CD4-positive, alpha-beta T cell (primary cell): ENCODE results near the gene ICE2. TPM values are rescaled to one million over a fixed set of nuclear protein-coding genes. Genes with fewer than 3 reads are reported as not detected.
A peak's percentile ranks its signal among the peaks of the same experiment; 100 is the strongest.

Experiments used
- ATAC-seq: fragments of 200-7000 bp; cut with Tn5 transposase; one replicate; pipeline ENCODE4 v1.10.0; 2022; ENCODE audit warnings: mild to moderate bottlenecking; ENCODE audit not compliant: poor library complexity
- CTCF ChIA-PET: fragments of 350-600 bp; sonication (Branson Sonifier 250); formaldehyde crosslinking; loops from one replicate; lab custom pipeline; 2021; ENCODE audit warnings: antibody characterized with exemption, inconsistent platforms; lab: Charles Lee
- POLR2A ChIA-PET: fragments of 350-600 bp; sonication (Branson Sonifier 250); formaldehyde crosslinking; loops from one replicate; lab custom pipeline; 2021; ENCODE audit warnings: antibody characterized with exemption, inconsistent platforms; lab: Charles Lee
- DNase-seq, 14 experiments: peaks; one replicate each; pipeline ENCODE4 v3.0.0-alpha.2; 2013 to 2020; ENCODE audit warnings: mixed read lengths in 2 of 14
- H3K27ac ChIP-seq, 2 donors: one replicate each; pipeline versions ENCODE4 v1.5.1 to v1.7.0; 2013; ENCODE audit warnings: low read length in 2 of 2, low read depth in 1 of 2, mild to moderate bottlenecking in 1 of 2
- H3K27me3 ChIP-seq, 2 experiments: 1 replicate in 1 of 2; 2 replicates in 1 of 2; pipeline versions ENCODE4 v1.6.1 to v1.7.0; 2013; ENCODE audit warnings: low read length in 2 of 2, control low read depth in 1 of 2, mild to moderate bottlenecking in 1 of 2, moderate library complexity in 1 of 2; ENCODE audit not compliant: insufficient read depth in 2 of 2, control insufficient read depth in 1 of 2
- H3K36me3 ChIP-seq: one replicate; pipeline ENCODE4 v1.6.1; 2013; ENCODE audit warnings: low read length, control low read depth; ENCODE audit not compliant: insufficient read depth
- H3K4me1 ChIP-seq: one replicate; pipeline ENCODE4 v1.6.1; 2013; ENCODE audit warnings: low read length, control low read depth; ENCODE audit not compliant: insufficient read depth
- H3K4me3 ChIP-seq: one replicate; pipeline ENCODE4 v1.5.1; 2013; ENCODE audit warnings: mild to moderate bottlenecking, low read length, moderate library complexity
- H3K9me3 ChIP-seq, 2 experiments: 1 replicate in 1 of 2; 2 replicates in 1 of 2; pipeline versions ENCODE4 v1.6.1 to v1.7.0; 2013; ENCODE audit warnings: low read length in 2 of 2, mild to moderate bottlenecking in 2 of 2, control low read depth in 1 of 2, moderate library complexity in 1 of 2; ENCODE audit not compliant: control insufficient read depth in 1 of 2, insufficient read depth in 1 of 2
- H3K27ac Mint-ChIP-seq: one replicate; pipeline ENCODE4 v1.8.0; 2020; ENCODE audit warnings: mixed read lengths
- H3K27me3 Mint-ChIP-seq: one replicate; pipeline ENCODE4 v1.8.0; 2021; ENCODE audit warnings: mixed read lengths
- H3K36me3 Mint-ChIP-seq: one replicate; pipeline ENCODE4 v1.8.0; 2021; ENCODE audit warnings: low read depth, mixed read lengths
- H3K4me1 Mint-ChIP-seq: one replicate; pipeline ENCODE4 v1.8.0; 2021; ENCODE audit warnings: low read depth, mixed read lengths
- H3K4me3 Mint-ChIP-seq: one replicate; pipeline ENCODE4 v1.8.0; 2020; ENCODE audit warnings: mild to moderate bottlenecking, mixed read lengths
- H3K9me3 Mint-ChIP-seq: one replicate; pipeline ENCODE4 v1.8.0; 2020; ENCODE audit warnings: mixed read lengths
- CTCF ChIP-seq: fragments of 200-600 bp; IDR thresholded peaks from one replicate; pipeline ENCODE4 v1.8.0; 2022; ENCODE audit warnings: antibody characterized with exemption, mild to moderate bottlenecking
- intact Hi-C, 2 experiments: fragments of 100-400 bp; cut with DNase I in 1 of 2; cut with micrococcal nuclease in 1 of 2; formaldehyde crosslinking; loops; one replicate each; pipeline versions ENCODE4 v1.15.1 to v1.9.0; 2023 to 2025; cut with DNase I, micrococcal nuclease
- total RNA-seq, 174 experiments: library from RNA in 2 of 174; stranded (reverse) in 2 of 174; gene quantifications; one replicate each; pipeline ENCODE4 v1.2.3 and lab custom pipeline; 2021 to 2026

The ICE2 gene
- total RNA-seq, 2 experiments from 2014 or later, result 20.4 to 23.4 TPM

GRCh38 chr15:60400944-60401343 is 78.0 kb downstream of the ICE2 start:
- no peak overlapping the region for H3K4me3 ChIP-seq
- intact Hi-C loops, result loop anchor here in 1 of 2 experiments (2.0 kb wide), 1 partner anchor 78 kb away; the partner anchor contains the start of gene ICE2
- Mint-ChIP-seq H3K4me3 (peak overlapping the region; percentile 46), H3K9me3 (no peaks in the 10 kb centered on the region), H3K27ac (peak overlapping the region; percentile 97), H3K27me3 (peaks cover 10% of the 10 kb centered on the region), H3K4me1 (peaks cover 28% of the 10 kb centered on the region), H3K36me3 (peaks cover 15% of the 10 kb centered on the region)
- DNase-seq, result no peak
- no peak overlapping the region for H3K27ac ChIP-seq
- H3K27me3 ChIP-seq, result no peaks in the 10 kb centered on the region
- H3K4me1 ChIP-seq, result peaks cover 30% of the 10 kb centered on the region
- no peaks in the 10 kb centered on the region for H3K9me3 ChIP-seq
- no peak for TF ChIP-seq CTCF
- no peak for ATAC-seq
- POLR2A ChIA-PET, result no interaction called here
- CTCF ChIA-PET, result interaction anchor here (0.8 kb wide), 1 partner anchor 112 kb away, joined by 3 read pairs; no protein-coding TSS in a partner anchor
- H3K36me3 ChIP-seq, result peaks cover 2% of the 10 kb centered on the region

- no peaks in the 10 kb centered on the region for H3K27me3 ChIP-seq
- Mint-ChIP-seq H3K27ac (peak overlapping the region; percentile 97), H3K36me3 (peaks cover 15% of the 10 kb centered on the region), H3K4me3 (peak overlapping the region; percentile 83), H3K4me1 (peaks cover 36% of the 10 kb centered on the region), H3K27me3 (peaks cover 10% of the 10 kb centered on the region), H3K9me3 (no peaks in the 10 kb centered on the region)
- H3K4me1 ChIP-seq, result peaks cover 38% of the 10 kb centered on the region
- H3K9me3 ChIP-seq, result no peaks in the 10 kb centered on the region
- no peak for TF ChIP-seq CTCF
- ChIA-PET CTCF (no interaction called here), POLR2A (interaction anchor here (0.5 to 1.1 kb wide), 3 partner anchors 15 to 75 kb away, joined by 3 read pairs; no protein-coding TSS in a partner anchor)
- no peak overlapping the region for H3K4me3 ChIP-seq
- peaks cover 10% of the 10 kb centered on the region for H3K36me3 ChIP-seq
- no peak overlapping the region for H3K27ac ChIP-seq
- intact Hi-C loops, result loop anchor here (2.0 to 10.0 kb wide), 5 partner anchors 79 to 743 kb away; partner anchors contain the start of genes ICE2 (in 2 of the 2), BNIP2 (in 1 of the 2) and GTF2A2 (in 1 of the 2)
- ATAC-seq (no peak), DNase-seq (no peak)
Observed at GRCh38 chr15:60399931-60400330, 79.0 kb downstream of the ICE2 start.

GRCh38 chr15:60399246-60399915 is 79.6 kb downstream of the ICE2 start:
- Histone ChIP-seq H3K9me3 (no peaks in the 10 kb centered on the region), H3K4me1 (peaks cover 43% of the 10 kb centered on the region), H3K36me3 (peaks cover 10% of the 10 kb centered on the region), H3K4me3 (peak overlapping the region; percentile 72), H3K27ac (peak overlapping the region in 1 of 2 donors; percentile 18), H3K27me3 (no peaks in the 10 kb centered on the region)
- Mint-ChIP-seq H3K27me3 (peaks cover 10% of the 10 kb centered on the region), H3K27ac (peak overlapping the region; percentile 97), H3K4me1 (peaks cover 36% of the 10 kb centered on the region), H3K4me3 (peak overlapping the region; percentile 83), H3K36me3 (peaks cover 15% of the 10 kb centered on the region), H3K9me3 (no peaks in the 10 kb centered on the region)
- DNase-seq, result no peak
- intact Hi-C loops, result loop anchor here (2.0 to 10.0 kb wide), 5 partner anchors 79 to 742 kb away; partner anchors contain the start of genes BNIP2 (in 1 of the 2), GTF2A2 (in 1 of the 2) and ICE2 (in 1 of the 2)
- CTCF ChIA-PET, result no interaction called here
- ATAC-seq, result no peak
- TF ChIP-seq CTCF, result no peak
- POLR2A ChIA-PET, result interaction anchor here (0.5 to 2.4 kb wide), 11 partner anchors 8 to 742 kb away, joined by 3 to 25 read pairs (median 7); partner anchors contain the start of genes BNIP2, GTF2A2 and ICE2
